ENCODE data around the gene NUDT16L1. TPM values are rescaled to one million over a fixed set of nuclear protein-coding genes. Genes with fewer than 3 reads are reported as not detected.

The NUDT16L1 gene
- total and polyA plus RNA-seq, 2 of the 13 experiments (the other 11 are each of a cell fraction or from before 2014, with no cell fraction given) = 28.0 to 40.5 TPM

DNA sequence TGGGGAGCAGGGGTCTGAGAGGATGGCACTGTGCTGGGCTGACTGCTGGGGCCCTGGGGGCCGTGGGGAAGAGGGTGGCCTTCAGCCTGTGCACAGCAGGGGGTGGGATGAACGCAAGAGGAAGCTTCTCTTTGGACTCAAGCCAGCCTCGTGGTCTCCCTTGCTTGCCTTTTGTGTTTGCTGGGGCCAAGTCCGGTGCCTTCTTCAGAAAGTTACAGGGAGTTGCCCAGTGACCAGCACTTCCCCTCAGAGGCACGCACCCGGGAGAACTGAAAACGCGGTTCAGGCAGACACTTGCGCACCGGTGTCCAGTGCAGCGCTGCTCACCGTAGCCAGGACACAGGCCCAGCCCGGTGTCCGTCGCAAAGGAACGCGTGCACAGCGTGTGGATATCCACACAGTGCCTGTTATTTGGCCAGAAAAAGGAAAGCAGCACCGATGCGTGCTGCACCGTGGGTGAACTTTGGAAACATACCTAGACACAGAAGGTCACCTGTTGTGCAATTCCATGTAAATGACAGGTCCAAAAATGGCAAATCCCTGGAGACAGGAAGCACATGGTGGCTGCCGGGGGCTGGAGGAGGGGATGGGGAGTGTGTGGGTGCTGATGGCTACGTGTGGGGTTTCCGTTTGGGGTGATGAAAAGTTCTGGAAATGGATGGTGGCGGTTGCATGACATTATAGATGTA is 29.4 kb upstream of the NUDT16L1 start (continued):
- 0 out of 2 replicates have a peak, but pooled peaks have one; percentile 50 for TF ChIP-seq ZNF484 (CRISPR knock-in tag; IDR thresholded peaks at IDR 0.05; ENCODE audit: borderline replicate concordance, low read depth)
- TF ChIP-seq, protein P1, sequence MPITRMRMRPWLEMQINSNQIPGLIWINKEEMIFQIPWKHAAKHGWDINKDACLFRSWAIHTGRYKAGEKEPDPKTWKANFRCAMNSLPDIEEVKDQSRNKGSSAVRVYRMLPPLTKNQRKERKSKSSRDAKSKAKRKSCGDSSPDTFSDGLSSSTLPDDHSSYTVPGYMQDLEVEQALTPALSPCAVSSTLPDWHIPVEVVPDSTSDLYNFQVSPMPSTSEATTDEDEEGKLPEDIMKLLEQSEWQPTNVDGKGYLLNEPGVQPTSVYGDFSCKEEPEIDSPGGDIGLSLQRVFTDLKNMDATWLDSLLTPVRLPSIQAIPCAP (CRISPR knock-in tag; IDR thresholded peaks at IDR 0.05; ENCODE audit: low read depth) = 0 out of 2 replicates have a peak, but pooled peaks have one; percentile 15
- TF ChIP-seq ZSCAN22 (CRISPR knock-in tag; IDR thresholded peaks at IDR 0.05) = peak; percentile 69
- TF ChIP-seq ZBTB3 (CRISPR knock-in tag; IDR thresholded peaks at IDR 0.05; ENCODE audit: borderline replicate concordance, low read depth) = peak; percentile 89
- TF ChIP-seq SOX5 (CRISPR knock-in tag; IDR thresholded peaks at IDR 0.05; ENCODE audit: borderline replicate concordance) = peak; percentile 83
- TF ChIP-seq ZNF160 (CRISPR knock-in tag; IDR thresholded peaks at IDR 0.05) = peak; percentile 72
- no peak for TF ChIP-seq TCF7L2 (IDR thresholded peaks at IDR 0.05; ENCODE audit: low read depth, low read length)
- TF ChIP-seq KAT2B (IDR thresholded peaks at IDR 0.05; ENCODE audit: borderline replicate concordance, low read depth, low read length) = no peak
- TF ChIP-seq RAD51 (IDR thresholded peaks at IDR 0.05; ENCODE audit: borderline replicate concordance) = no peak
- TF ChIP-seq ZFX (CRISPR knock-in tag; IDR thresholded peaks at IDR 0.05; ENCODE audit: low read depth) = peak; percentile 86
- TF ChIP-seq ZFP41 (CRISPR knock-in tag; IDR thresholded peaks at IDR 0.05; ENCODE audit: borderline replicate concordance) = peak; percentile 83; the same call in 1 of the 2 replicates
- TF ChIP-seq ZNF878 (CRISPR knock-in tag; IDR thresholded peaks at IDR 0.05) = peak; percentile 97
- TF ChIP-seq CCAR2 (optimal IDR thresholded peaks at IDR 0.05; ENCODE audit: low read depth, low read length) = no peak
- peak; percentile 80; the same call in 1 of the 2 replicates for TF ChIP-seq ZNF335 (CRISPR knock-in tag; IDR thresholded peaks at IDR 0.05)
- TF ChIP-seq ZNF205 (CRISPR knock-in tag; IDR thresholded peaks at IDR 0.05) = peak; percentile 85; the same call in 1 of the 2 replicates
- TF ChIP-seq ZNF572 (CRISPR knock-in tag; IDR thresholded peaks at IDR 0.05) = 0 out of 2 replicates have a peak, but pooled peaks have one; percentile 86
- no peak for TF ChIP-seq DNMT3B (CRISPR knock-in tag; conservative IDR thresholded peaks at IDR 0.05)
- peak; percentile 80; the same call in 1 of the 2 replicates for TF ChIP-seq HMG20B (CRISPR knock-in tag; conservative IDR thresholded peaks at IDR 0.05)
- TF ChIP-seq, protein P2, sequence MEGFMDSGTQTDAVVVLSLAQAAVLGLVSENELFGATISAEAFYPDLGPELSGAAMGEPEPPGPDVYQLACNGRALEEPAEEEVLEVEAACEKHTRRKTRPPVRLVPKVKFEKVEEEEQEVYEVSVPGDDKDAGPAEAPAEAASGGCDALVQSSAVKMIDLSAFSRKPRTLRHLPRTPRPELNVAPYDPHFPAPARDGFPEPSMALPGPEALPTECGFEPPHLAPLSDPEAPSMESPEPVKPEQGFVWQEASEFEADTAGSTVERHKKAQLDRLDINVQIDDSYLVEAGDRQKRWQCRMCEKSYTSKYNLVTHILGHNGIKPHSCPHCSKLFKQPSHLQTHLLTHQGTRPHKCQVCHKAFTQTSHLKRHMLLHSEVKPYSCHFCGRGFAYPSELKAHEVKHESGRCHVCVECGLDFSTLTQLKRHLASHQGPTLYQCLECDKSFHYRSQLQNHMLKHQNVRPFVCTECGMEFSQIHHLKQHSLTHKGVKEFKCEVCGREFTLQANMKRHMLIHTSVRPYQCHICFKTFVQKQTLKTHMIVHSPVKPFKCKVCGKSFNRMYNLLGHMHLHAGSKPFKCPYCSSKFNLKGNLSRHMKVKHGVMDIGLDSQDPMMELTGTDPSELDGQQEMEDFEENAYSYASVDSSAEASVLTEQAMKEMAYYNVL (CRISPR knock-in tag; IDR thresholded peaks at IDR 0.05; ENCODE audit: borderline replicate concordance) = peak; percentile 82
- peak; percentile 76 for TF ChIP-seq ZNF563 (CRISPR knock-in tag; IDR thresholded peaks at IDR 0.05)
- TF ChIP-seq, protein P3, sequence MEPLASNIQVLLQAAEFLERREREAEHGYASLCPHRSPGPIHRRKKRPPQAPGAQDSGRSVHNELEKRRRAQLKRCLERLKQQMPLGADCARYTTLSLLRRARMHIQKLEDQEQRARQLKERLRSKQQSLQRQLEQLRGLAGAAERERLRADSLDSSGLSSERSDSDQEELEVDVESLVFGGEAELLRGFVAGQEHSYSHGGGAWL (CRISPR knock-in tag; IDR thresholded peaks at IDR 0.05) = peak; percentile 96
- TF ChIP-seq ZNF589 (CRISPR knock-in tag; conservative IDR thresholded peaks at IDR 0.05) = no peak; the same call in 1 of the 2 replicates
- peak; percentile 85 for TF ChIP-seq ZNF709 (CRISPR knock-in tag; IDR thresholded peaks at IDR 0.05)
- no peak; the same call in 1 of the 2 replicates for TF ChIP-seq XBP1 (CRISPR knock-in tag; IDR thresholded peaks at IDR 0.05)
- no peak for TF ChIP-seq U2AF2 (IDR thresholded peaks at IDR 0.05; ENCODE audit: low read depth, low read length)
- no peak for TF ChIP-seq PLRG1 (conservative IDR thresholded peaks at IDR 0.05)
- TF ChIP-seq, protein P4, sequence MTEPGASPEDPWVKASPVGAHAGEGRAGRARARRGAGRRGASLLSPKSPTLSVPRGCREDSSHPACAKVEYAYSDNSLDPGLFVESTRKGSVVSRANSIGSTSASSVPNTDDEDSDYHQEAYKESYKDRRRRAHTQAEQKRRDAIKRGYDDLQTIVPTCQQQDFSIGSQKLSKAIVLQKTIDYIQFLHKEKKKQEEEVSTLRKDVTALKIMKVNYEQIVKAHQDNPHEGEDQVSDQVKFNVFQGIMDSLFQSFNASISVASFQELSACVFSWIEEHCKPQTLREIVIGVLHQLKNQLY (CRISPR knock-in tag; IDR thresholded peaks at IDR 0.05) = peak; percentile 88
- no peak for TF ChIP-seq ZNF672 (CRISPR knock-in tag; IDR thresholded peaks at IDR 0.05)
- peak; percentile 28; the same call in 1 of the 2 replicates for TF ChIP-seq CENPT (CRISPR knock-in tag; IDR thresholded peaks at IDR 0.05; ENCODE audit: low read depth)

All from HepG2 (cell line).